Activated CD4-positive, CD25-positive, alpha-beta regulatory T cell treated with anti-CD3 and anti-CD28 coated beads, Interleukin-2, amount 50 U/mL, for 72 hours (primary cell): Measurements from ENCODE around the gene FBF1.

Source experiments
- DNase-seq: peaks from one replicate; pipeline ENCODE4 v3.0.0; 2021

The FBF1 gene

DNA sequence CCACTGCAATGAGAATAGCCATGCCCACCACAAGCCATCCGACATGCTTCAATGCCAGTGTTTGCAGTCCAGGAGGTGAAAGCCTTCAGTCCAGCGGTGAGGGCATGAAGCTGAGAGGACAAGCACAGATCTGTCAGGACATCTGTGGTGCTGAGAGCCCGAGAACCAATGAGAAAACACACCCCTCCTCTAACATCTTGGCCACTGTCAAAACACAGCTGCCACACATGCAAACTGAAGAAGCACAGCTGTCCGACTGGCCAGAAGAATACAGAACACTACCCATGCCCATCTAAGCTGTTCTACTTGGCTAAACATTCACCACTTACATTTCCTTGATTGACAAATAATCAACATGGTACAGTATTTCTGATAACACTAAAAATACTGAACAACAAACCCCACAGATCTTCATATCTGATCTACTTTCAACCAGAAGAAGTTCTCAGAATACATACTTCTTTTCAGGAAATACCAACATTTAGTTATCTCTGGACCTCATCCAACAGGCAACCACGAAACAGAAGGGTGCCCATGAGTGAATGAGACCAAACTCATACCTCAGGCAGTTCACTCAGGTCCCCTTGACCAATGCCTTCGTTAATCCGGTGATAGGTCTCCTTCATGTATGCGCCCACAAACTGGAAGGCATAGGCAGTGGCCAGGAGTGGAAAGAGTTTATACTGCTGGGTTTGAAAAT lies 10.2 kb upstream of the FBF1 start:
- DNase-seq: no peak

GRCh38 chr17:75950421-75950820 lies 9.6 kb upstream of the FBF1 start:
- no peak for DNase-seq

DNA sequence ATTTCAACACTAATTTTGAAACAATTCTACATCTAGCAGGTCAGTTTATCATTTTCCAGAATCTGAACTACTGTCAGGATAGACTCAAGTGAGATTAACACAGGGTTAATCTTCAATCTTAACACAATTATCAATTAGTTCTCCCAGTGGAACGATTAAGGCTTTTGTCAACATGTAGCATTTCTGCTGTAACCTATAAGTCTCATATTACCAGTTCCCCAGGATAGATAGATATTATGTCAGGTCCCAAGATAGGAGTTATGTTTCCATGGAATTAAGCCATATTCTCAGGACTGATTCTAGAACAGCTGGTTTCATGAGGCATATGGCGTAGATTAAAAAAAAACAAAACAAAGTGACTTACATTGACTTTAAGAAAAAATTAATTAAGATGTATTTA lies 4.4 kb upstream of the FBF1 start:
- DNase-seq: no peak

GRCh38 chr17:75943491-75943890 lies 2.6 kb upstream of the FBF1 start:
- no peak for DNase-seq

GRCh38 chr17:75942473-75942872 lies 1.6 kb upstream of the FBF1 start:
- no peak for DNase-seq

GRCh38 chr17:75941442-75941819 lies 589 bp upstream of the FBF1 start:
- no peak for DNase-seq

DNA sequence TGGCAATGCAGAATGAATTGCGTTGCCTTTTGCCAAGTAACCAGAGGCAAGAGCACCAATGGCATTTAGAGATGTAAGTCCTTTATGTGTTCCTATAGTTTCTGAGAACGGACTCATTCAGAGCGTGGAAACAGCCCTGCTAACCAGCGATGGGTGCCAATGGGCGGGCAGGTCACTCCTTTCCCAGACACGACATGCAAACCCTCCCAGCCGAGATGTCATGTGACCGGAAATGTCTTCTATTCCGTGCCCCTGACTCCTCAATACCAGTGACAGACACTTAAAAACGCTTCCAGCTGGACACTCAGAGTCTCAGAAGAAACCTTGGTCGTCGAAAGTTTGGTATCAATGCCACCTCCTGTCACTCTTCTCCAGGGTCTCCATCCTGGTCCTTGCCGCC lies 3.2 kb downstream of the FBF1 start:
- no peak for DNase-seq

- DNase-seq: no peak
These were observed 7.0 kb downstream of the FBF1 start for GRCh38 chr17:75933808-75934207.

DNA sequence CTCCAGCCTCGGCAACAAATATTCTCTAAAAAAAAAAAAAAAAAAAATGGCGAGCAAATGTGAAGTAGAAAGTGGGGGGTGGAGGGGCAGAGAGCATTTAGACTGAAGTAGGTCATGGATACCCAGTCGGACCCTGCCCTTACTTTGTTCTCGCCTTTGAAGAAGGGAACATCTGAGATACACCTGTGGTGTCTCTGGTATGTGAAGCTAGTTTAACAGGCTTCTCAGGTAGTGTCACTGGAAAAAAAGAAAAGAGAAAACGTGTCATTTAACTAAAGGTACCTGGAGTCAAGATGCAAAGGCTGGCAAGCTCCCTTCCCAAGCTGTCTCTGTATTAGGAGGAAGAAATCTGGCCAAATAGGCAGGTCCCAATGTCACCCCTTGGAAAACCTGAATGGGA lies 8.0 kb downstream of the FBF1 start:
- no peak for DNase-seq

GRCh38 chr17:75931062-75931461 lies 9.8 kb downstream of the FBF1 start:
- DNase-seq: no peak

- DNase-seq: no peak
These were observed 13.4 kb downstream of the FBF1 start for GRCh38 chr17:75927286-75927922.

DNA sequence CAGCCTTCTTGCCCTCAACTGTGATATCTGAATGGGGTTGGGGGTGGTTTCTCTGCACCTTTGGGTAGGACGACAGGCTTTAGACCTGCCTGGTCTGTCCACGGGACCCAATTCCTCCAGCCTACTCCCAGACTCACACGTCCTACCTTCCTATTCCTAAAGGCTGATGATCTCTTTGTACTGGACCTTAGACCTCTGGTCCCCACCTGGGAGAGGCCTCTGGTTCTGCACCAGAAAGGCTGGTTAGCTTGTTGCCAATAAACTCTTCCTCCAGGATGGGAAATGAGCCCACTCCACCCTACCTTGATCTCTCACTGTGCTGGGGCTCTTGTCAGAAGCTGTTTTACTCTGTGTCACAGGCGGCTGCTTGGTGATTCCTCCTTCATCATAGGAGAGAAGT lies 14.4 kb downstream of the FBF1 start:
- no peak for DNase-seq

GRCh38 chr17:75925912-75926311 lies 14.9 kb downstream of the FBF1 start:
- no peak for DNase-seq

GRCh38 chr17:75925103-75925502 lies 15.7 kb downstream of the FBF1 start:
- no peak for DNase-seq

DNA sequence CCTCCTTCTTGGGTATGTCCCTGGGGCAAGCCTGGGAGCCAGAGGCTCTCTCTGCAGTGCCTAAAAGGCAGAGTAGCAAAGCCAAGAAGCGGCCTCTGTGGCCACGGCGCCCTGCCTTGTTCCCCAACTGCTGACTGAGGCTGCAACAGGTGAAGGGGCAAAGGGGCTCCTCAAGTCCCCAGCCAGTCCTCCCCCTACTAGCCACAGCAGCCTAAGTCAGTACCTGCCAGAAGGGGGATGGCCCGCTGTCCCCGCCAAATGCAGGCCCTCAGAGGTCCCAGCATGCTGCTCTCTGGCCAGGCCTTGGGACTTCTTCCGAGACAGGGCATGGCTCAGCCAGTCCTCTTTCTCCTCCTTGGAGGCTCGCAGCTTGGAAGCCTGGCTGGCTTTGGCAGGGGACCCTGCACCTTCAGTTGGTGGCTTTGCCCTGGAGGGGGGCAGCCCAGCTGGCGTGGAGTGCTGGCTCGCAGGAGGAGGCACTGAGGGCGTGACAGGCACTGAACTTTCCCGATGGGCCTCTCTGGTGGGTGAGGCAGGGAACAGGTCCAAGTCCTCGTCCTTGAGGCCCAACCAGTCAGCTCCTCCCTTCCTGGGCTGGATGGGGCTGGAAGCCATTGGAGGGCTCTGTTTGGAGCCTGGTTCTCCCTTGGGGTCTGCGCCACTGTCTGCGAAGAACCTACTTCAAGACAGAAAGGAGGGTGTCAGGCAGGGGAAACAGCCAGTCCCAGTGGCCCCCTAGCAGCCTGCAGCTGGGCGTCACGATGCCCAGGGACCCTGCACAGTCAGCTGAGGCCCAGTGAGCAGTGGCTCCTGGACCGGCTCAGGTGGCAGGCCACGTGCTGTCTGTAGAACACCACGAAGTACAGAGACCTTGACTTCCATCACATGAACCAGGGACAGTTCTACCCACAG lies 17.6 kb downstream of the FBF1 start:
- no peak for DNase-seq

DNA sequence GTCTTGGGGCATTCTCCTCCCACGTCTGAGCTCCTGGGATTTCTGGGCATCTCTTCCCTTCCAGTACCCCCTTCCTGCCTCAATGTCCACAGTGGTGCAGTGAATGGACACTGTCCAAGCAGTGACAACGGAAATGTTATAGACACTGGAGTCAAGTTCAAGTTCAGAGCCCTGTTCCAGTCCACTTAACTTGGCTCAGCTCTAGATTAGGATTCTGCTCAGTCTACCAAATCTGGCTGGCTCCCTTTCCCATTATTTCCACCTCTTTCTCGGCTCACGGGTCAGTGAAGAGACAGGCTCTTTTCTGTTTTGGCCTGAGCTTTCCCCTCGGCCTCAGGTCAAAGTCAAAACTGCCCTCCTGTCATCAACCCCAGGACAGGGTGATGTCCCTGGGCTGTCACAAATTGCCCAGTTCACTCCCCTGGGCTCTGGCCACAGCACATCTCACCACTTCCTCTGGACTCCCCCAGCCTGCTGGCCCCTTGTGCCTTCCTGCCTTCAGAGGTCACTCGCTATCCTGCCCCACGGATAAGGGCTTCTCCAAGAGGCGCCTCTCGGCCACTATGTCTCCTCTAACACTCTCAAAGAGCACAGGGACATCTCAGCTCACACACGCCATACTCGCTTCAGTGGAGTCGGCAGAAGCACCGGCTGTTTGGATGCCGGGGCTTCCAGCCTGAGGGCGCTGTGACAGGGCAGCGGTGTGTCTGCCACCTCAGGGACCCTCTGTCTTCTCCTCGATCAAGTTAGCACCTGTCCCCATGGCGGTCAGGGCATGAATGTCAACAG lies 18.5 kb downstream of the FBF1 start:
- DNase-seq: no peak

GRCh38 chr17:75921596-75921995 lies 19.2 kb downstream of the FBF1 start:
- no peak for DNase-seq

GRCh38 chr17:75920045-75920560 lies 20.7 kb downstream of the FBF1 start:
- no peak for DNase-seq

DNA sequence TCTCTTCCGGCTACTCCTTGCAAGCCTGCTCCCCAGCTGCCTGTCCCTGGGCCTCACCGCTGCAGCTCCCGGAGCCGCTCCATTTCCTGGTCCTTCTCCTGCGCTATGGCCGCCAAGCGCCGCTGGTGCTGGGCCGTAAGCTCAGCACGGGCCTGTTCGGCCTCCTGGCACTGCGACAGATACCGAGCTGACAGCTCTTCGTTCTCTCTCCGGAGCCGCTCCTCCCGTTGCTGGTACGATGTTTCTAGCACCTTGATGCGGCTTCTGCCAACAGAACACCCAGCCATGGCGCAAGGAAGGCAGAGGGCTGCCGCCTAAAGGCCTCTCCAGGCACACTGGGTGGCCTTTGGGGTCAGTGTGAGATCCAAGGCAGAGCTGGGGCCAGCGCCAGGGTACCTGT lies 21.2 kb downstream of the FBF1 start:
- DNase-seq: no peak

DNA sequence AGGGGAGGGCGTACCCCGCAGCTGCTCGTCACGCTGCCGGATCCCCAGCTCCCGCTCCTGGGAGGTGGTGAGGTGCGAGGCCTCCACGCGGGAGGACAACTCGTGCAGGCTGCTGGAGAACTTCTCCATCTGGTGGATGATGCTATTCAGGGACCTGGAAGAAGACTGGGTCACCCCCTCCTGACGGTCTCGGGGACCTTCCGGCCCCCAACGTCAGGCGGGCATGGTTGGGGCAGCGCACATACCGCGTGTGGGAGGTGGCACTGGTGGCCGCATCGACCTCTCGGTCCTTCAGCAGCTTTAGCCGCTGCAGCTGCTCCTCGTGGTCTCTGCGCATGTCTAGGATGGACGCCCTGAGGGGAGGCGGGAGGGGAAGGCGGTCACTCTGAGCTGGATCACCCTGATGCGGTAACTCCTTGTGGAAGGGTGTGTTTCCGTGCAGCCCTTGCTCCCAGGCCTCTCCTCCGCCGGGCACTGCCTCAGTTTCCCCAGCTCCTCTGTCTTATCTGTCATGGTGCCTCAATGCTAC lies 22.9 kb downstream of the FBF1 start:
- no peak for DNase-seq

DNA sequence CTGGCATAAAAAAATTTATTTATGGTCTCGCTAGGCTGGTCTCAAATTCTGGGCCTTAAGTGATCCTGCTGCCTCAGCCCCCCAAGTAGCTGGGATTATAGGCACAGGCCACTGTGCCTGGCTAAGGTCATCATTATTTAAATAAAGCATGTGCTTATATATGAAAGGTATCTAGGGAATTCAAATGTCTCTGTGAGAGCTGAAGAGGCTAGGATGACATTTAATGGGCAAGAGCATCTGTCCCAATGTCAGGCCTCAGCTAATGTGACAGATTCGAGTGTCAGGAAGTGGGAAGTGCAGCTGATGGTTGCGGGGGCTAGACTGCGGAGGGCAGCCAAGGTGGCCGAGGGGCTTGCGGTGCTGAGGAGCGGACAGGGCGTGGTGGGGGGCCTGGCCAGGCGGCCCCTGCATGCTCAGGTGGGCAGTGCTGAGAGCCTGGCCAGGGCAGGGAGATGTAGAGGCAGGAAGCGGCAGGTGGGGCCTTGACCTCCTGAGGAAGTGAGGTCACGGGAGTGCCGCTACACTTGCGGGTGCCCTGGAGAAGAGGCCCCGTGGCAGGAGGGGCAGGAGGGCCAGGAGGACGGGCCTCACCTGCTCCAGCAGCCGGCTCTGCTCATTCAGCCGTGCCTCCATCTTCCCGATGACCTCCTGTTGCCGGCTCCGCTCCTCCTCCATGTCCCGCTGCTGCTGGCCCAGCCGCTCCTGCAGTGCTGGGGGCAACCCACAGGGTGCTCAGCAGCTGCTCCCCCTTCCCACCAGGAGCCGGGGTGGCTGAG lies 23.5 kb downstream of the FBF1 start:
- no peak for DNase-seq

DNA sequence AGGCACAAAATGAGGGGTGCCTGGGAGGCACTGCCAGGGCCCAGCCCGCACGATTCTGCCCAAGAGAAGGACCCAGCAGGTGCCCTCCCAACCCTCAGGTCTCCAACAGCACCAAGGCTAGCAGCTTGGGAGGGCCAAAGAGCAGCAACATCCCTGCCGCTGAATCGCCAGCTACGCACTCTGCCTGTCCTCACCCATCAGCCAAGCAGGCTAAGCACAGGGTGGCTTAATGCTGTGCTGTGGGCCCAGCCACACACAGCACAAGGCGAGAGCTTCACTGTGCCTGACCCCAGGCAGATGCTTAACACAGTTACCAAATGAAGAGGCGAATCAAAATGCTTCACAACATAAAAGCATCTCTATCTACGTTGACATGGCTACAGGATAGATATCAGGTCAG lies 25.6 kb downstream of the FBF1 start:
- no peak for DNase-seq
